ENCODE results near the gene HIPK1.
A peak's percentile ranks its signal among the peaks of the same experiment; 100 is the strongest.

DNA sequence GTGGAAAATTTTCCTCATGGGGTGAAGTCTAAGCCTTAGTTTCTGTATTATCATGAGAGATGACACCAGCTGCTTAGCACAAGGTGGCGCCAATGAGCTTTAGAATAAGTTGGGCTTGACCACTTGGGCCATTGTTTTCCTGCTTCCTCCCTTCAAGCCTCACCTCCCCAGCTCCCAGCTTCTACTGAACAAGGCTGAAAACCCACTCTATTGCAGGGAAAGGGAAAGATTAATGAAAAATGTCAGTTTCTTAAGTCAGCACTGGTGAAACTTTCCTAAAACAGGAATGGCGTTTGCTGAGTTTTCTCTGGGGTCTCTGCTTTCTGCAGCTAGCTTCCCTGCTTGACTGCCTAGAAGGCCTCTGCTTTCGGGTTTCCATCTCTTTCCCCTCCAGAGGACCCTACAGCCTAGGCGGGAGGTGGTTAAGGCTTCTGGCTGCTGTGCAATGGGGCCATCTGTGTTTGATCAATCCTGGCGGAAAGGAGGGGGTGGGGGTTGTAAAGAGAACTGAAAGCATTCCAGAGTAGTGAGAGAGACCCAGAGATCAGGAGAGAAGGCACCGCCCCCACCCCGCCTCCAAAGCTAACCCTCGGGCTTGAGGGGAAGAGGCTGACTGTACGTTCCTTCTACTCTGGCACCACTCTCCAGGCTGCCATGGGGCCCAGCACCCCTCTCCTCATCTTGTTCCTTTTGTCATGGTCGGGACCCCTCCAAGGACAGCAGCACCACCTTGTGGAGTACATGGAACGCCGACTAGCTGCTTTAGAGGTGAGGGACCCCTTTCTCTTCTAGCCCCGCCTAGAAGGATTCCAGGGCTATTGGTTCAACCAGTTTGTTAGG, 50.0 kb downstream of the HIPK1 start, which contains the start of gene OLFML3:
- TF ChIP-seq EZH2phosphoT487 (IDR thresholded peaks at IDR 0.05; ENCODE audit: borderline replicate concordance, low read depth, low read length): no peak
- TF ChIP-seq, protein P1, sequence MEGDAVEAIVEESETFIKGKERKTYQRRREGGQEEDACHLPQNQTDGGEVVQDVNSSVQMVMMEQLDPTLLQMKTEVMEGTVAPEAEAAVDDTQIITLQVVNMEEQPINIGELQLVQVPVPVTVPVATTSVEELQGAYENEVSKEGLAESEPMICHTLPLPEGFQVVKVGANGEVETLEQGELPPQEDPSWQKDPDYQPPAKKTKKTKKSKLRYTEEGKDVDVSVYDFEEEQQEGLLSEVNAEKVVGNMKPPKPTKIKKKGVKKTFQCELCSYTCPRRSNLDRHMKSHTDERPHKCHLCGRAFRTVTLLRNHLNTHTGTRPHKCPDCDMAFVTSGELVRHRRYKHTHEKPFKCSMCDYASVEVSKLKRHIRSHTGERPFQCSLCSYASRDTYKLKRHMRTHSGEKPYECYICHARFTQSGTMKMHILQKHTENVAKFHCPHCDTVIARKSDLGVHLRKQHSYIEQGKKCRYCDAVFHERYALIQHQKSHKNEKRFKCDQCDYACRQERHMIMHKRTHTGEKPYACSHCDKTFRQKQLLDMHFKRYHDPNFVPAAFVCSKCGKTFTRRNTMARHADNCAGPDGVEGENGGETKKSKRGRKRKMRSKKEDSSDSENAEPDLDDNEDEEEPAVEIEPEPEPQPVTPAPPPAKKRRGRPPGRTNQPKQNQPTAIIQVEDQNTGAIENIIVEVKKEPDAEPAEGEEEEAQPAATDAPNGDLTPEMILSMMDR (conservative IDR thresholded peaks at IDR 0.05; ENCODE audit: low read length): peak; percentile 87

Data from OCI-LY7 (cell line).